ENCODE data around the gene OR52M1. TPM values are rescaled to one million over a fixed set of nuclear protein-coding genes. Genes with fewer than 3 reads are reported as not detected.

OR52M1 gene
- total RNA-seq, 6 donors from 2014 or later: not detected

GRCh38 chr11:4511282-4512245 lies 33.4 kb upstream of the OR52M1 start:
- Histone ChIP-seq H3K27ac (no peak overlapping the region), H3K9me3 (no peaks in the 10 kb centered on the region), H3K27me3 (no peaks in the 10 kb centered on the region), H3K4me3 (no peak overlapping the region), H3K4me1 (peaks cover 0 to 3% (median 0%) of the 10 kb centered on the region in 4 donors), H3K36me3 (no peaks in the 10 kb centered on the region)
- 37 to 43% methylated on average over 3 to 4 of the region's 5 CpGs for WGBS, 2 donors
- no peak for TF ChIP-seq EP300 (IDR thresholded peaks at IDR 0.05)
- TF ChIP-seq POLR2AphosphoS5 (IDR thresholded peaks at IDR 0.05): peak; percentile 21 to 62
- ATAC-seq (ENCODE audit: low FRiP score in 2 of 2): peak; percentile 41 to 64
- peak in 1 of 2 donors; percentile 28 for DNase-seq

GRCh38 chr11:4514196-4514595 lies 30.8 kb upstream of the OR52M1 start:
- no peaks in the 10 kb centered on the region for H3K9me3 ChIP-seq
- TF ChIP-seq CTCF (IDR thresholded peaks at IDR 0.05) (no peak), EP300 (IDR thresholded peaks at IDR 0.05) (no peak), POLR2AphosphoS5 (IDR thresholded peaks at IDR 0.05) (no peak), POLR2A (IDR thresholded peaks at IDR 0.05) (no peak)
- no peak overlapping the region for H3K4me3 ChIP-seq
- no peak overlapping the region for H3K27ac ChIP-seq
- H3K4me1 ChIP-seq: peaks cover 0 to 3% (median 0%) of the 10 kb centered on the region in 4 donors
- ATAC-seq (ENCODE audit: low FRiP score in 2 of 2): no peak
- H3K27me3 ChIP-seq: no peaks in the 10 kb centered on the region
- DNase-seq: no peak
- no peaks in the 10 kb centered on the region for H3K36me3 ChIP-seq
- 83 to 100% methylated on average over 1 of the region's 1 CpG for WGBS, 2 donors

GRCh38 chr11:4522339-4522738 lies 22.7 kb upstream of the OR52M1 start:
- H3K27me3 ChIP-seq: no peaks in the 10 kb centered on the region
- DNase-seq: no peak

GRCh38 chr11:4522752-4523151 lies 22.2 kb upstream of the OR52M1 start:
- no peak overlapping the region for H3K27ac ChIP-seq
- H3K4me3 ChIP-seq: no peak overlapping the region
- 83 to 90% methylated on average over 6 of the region's 6 CpGs for WGBS, 2 donors
- ATAC-seq (ENCODE audit: low FRiP score in 2 of 2) (no peak), DNase-seq (no peak)
- no peak for TF ChIP-seq CTCF (IDR thresholded peaks at IDR 0.05)
- TF ChIP-seq POLR2A (IDR thresholded peaks at IDR 0.05): no peak
- no peak for TF ChIP-seq POLR2AphosphoS5 (IDR thresholded peaks at IDR 0.05)
- TF ChIP-seq EP300 (IDR thresholded peaks at IDR 0.05): no peak
- no peaks in the 10 kb centered on the region for H3K9me3 ChIP-seq
- H3K27me3 ChIP-seq: no peaks in the 10 kb centered on the region
- H3K36me3 ChIP-seq: no peaks in the 10 kb centered on the region
- H3K4me1 ChIP-seq: no peaks in the 10 kb centered on the region

More at GRCh38 chr11:4522339-4522738, 22.7 kb upstream of the OR52M1 start:
- no peak for TF ChIP-seq POLR2A (IDR thresholded peaks at IDR 0.05)
- TF ChIP-seq EP300 (IDR thresholded peaks at IDR 0.05): no peak
- TF ChIP-seq POLR2AphosphoS5 (IDR thresholded peaks at IDR 0.05): no peak
- no peak for TF ChIP-seq CTCF (IDR thresholded peaks at IDR 0.05)
- no peaks in the 10 kb centered on the region for H3K4me1 ChIP-seq
- WGBS, 2 donors: 47 to 49% methylated on average over 2 of the region's 2 CpGs
- H3K9me3 ChIP-seq: no peaks in the 10 kb centered on the region
- ATAC-seq (ENCODE audit: low FRiP score in 2 of 2): no peak
- no peaks in the 10 kb centered on the region for H3K36me3 ChIP-seq
- H3K27ac ChIP-seq: no peak overlapping the region
- no peak overlapping the region for H3K4me3 ChIP-seq

- 83 to 85% methylated on average over 1 of the region's 1 CpG for whole genome bisulfite sequencing, 2 donors
- Histone ChIP-seq H3K27me3 (no peaks in the 10 kb centered on the region), H3K4me3 (no peak overlapping the region)
Measured at GRCh38 chr11:4523666-4524065, 21.3 kb upstream of the OR52M1 start.

More at GRCh38 chr11:4523666-4524065, 21.3 kb upstream of the OR52M1 start:
- TF ChIP-seq EP300 (IDR thresholded peaks at IDR 0.05) (no peak), CTCF (IDR thresholded peaks at IDR 0.05) (no peak), POLR2AphosphoS5 (IDR thresholded peaks at IDR 0.05) (no peak), POLR2A (IDR thresholded peaks at IDR 0.05) (no peak)
- H3K9me3 ChIP-seq: no peaks in the 10 kb centered on the region
- DNase-seq (no peak), ATAC-seq (ENCODE audit: low FRiP score in 2 of 2) (no peak)
- H3K27ac ChIP-seq: no peak overlapping the region
- no peaks in the 10 kb centered on the region for H3K4me1 ChIP-seq
- H3K36me3 ChIP-seq: no peaks in the 10 kb centered on the region

Measured in upper lobe of left lung (tissue), 6 donors.